HG02852 (cell line): ENCODE results near the gene TAF5.
"Not testable (repeated sequence)": the region's sequence is repeated elsewhere in the genome, so short reads cannot be mapped to it uniquely, and the experiment has no call there.

Experiments used
- ATAC-seq: cut with Tn5 transposase; IDR thresholded peaks from one replicate; pipeline ENCODE4 v1.9.1; 2021; ENCODE audit warnings: mild to moderate bottlenecking, moderate library complexity; ENCODE audit not compliant: unreplicated experiment

TAF5 gene

DNA sequence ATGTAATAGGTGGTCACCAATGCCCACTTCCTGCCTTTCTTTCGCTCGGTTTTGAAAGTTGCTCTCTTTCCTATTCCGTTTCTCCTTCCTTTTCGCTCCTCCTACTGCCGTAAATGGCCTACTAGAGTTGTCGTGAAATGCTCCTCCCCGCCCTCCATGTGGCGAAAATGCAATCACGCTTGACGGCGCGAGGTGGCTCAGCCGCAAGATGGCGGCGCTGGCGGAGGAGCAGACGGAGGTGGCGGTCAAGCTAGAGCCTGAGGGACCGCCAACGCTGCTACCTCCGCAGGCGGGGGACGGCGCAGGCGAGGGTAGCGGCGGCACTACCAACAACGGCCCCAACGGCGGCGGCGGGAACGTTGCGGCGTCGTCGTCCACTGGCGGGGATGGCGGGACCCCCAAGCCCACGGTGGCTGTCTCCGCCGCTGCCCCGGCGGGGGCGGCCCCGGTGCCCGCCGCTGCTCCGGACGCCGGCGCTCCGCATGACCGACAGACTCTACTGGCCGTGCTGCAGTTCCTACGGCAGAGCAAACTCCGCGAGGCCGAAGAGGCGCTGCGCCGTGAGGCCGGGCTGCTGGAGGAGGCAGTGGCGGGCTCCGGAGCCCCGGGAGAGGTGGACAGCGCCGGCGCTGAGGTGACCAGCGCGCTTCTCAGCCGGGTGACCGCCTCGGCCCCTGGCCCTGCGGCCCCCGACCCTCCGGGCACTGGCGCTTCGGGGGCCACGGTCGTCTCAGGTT, at the start of gene TAF5:
Gene TAF5, plus strand, starts transcription at position 195 of the 737 bp plus-strand sequence. Its CDS starts 14 bp downstream, at position 209.
- peak; percentile 47 for ATAC-seq

DNA sequence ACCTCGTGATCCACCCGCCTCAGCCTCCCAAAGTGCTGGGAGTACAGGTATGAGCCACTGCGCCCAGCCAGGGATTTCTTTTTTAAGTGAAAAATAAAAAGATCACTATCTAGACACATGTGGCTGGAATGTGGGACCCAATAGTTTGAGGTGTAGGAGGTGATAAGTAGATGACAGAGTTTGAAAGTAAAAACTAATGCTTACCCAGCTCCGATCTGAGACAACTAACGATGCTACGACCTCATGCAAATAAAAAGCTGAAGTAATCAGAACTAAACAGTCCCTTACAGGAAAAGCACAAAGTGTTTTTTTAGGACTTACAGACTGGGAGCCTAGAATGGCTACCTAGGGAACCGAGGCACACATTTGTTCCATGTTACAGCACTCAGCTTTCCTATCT, 39.9 kb upstream of the TAF5 start:
- no peak for ATAC-seq

DNA sequence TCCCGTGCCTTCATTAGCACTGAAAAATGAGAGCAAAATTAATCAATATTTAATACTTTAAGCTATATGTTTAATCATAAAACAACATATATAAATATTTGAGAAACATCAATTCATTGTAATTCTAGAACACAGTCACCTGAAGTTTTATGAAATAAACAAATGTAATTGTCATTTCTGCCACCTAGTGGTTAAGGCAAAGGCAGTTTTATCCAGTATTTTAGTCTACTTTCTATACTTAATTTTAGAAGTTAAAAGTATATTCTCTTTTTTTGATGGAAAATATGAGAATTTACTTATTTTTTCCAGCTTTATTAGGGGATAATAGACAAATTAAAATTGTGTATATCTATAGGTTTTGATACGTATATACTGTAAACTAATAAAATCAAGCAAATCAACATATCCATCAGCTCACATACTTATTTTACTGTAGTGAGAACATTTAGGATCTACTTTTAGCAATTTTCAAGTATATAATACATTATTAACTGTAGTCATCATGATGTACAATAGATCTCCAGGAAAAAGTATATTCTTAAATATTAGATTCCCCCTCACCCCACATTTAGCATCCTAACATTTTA, 33.7 kb upstream of the TAF5 start:
- ATAC-seq: no peak

DNA sequence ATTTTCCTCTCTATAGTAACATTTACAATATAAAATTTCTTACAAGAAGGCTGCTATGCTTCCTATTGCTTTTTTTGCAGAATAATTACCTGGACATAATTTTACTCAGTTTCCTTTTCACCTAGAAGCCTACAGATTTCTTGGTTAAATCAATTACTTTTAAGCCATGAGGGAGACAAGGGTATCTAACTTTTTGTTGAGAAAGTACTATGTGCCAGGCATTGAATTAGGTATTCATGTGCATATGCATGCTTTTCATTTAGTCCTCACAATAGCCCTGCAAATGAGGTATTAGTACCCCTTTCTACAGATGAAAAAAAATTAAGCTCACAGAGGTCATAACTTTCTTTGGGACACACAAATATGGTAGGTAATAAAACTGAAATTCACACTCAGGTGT, 33.2 kb upstream of the TAF5 start:
- ATAC-seq: no peak

DNA sequence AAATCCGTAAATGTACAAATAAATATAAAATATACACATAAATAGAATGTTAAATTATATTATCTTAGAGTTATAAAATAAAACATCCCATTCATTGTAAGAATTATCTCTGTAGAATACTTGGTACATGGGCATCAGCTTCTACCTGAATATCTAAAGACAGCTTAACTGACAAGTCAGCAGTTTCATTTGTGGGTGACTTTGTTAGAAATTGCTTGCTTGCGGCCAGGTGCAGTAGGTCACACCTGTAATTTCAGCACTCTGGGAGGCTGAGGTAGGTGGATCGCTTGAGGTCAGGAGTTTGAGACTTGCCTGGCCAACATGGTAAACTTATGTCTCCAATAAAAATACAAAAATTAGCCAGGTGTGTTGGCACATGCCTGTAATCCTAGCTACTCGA, 31.4 kb upstream of the TAF5 start:
- no peak for ATAC-seq

DNA sequence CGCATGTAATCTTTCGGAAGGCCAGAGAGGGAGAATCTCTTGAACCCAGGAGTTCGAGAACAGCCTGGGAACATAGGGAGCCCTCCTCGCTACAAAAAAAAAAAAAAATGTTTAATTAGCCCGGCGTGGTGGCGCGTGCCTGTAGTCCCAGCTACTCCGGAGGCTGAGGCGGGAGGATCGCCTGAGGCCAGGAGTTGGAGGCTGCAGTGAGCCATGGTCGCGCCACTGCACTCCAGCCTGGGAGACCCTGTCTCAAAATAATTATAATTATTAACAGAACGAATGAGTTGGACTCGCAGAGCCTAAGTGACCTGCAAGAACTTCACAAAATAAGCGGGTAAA, 17.6 kb upstream of the TAF5 start:
- no peak for ATAC-seq

DNA sequence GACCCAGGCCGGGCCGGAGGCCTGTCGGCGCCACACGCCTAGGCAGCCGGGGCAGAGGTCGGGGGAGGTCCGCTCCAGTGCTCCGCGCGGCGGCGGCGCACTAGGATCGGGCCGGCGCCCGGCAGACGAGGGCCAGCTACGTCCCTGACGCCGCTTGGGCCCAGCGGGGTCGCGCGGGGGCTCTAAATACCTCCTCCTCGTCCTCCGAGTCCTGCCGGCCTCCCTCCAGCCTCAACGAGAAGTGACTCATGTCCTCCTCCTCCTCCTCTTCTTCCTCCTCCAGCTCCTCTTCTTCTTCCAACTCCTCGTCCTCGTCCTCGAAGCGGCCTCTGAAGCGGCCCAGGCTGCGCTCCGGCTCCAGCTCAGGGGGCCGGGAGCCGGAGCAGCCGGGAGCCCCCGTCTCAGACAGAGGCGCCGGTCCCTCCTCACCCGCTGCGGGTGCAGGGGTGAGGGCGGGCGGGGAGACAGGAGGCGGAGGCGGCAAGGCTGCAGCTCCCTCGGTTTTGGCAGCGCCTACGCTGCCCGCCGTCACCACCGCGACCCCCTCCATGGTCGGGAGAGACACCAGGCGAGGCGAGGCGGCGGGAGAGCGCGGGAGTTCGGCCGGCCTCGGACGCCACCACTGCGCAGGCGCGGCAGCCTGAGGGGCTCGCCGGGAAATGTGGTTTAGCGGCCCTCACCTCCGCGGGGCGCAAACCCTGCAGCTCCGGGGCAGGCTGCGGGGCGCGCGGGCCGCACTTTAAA, 17.1 kb upstream of the TAF5 start, which contains the start of gene PCGF6:
Gene PCGF6, minus strand, starts transcription at position 624 of the 744 bp plus-strand sequence. Its CDS starts 74 bp downstream, at position 550.
- ATAC-seq: peak; percentile 77

DNA sequence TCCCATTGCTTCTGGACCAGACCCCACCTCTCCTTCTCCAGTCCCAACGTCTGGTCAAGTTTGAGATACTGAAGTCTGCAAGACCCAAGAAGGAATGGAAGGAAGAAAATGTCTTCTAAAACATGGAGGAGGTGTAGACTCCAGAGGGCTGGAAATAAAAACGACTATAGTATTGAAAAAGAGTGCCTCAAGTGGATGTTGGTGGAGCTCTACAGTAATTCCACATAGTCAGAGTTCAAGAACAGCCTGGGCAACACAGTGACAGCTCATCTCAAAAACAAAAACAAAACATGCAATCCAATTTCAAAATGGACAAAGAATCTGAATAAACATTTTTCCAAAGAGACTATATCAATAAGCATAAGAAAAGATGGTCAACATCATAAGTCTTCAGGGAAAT, 14.5 kb upstream of the TAF5 start:
- ATAC-seq: no peak

DNA sequence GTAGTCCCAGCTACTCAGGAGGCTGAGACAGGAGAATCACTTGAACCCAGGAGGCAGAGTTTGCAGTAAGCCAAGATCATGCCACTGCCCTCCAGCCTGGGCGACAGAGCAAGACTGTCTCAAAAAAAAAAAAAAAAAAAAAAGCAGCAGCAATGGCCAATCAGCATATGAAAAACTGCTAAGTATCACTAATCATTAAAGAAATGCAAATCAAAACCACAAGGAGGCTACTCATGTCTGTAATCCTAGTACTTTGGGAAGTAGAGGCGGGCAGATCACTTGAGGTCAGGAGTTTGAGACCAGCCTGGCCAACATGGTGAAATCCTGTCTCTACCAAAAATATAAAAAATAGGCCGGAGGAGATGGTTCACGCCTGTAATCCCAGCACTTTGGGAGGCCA, 13.2 kb upstream of the TAF5 start:
- ATAC-seq: not testable (repeated sequence)

DNA sequence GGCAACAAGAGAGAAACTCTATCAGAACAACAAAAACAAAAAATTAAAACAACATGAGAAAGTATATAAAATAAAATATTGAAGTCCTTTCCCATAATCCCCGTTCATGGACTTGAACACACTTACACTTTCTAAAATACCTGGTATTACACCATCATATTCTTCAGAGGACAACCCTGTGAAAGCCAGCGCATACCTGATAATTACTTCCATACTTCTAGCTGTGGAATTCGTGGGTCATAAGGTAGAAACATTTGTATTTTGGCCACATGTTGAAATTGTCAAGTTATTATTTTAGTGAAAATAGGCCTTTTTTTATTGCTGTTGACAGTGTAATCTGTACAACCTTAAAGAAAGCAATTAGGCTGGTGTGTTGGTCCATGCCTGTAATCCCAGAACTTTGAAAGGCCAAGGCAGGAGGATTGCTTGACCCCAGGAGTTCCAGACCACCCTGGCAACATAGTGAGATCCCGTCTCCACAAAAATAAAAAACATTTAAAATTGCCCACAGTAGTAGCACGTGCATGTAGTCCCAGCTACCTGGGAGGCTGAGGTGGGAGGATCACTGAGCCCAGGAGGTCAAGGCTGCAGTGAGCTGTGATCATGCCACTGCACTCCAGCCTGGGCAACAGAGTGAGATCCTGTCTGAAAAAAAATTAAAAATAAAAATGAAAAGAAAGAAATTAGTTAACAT, 11.7 kb upstream of the TAF5 start:
- no peak for ATAC-seq

DNA sequence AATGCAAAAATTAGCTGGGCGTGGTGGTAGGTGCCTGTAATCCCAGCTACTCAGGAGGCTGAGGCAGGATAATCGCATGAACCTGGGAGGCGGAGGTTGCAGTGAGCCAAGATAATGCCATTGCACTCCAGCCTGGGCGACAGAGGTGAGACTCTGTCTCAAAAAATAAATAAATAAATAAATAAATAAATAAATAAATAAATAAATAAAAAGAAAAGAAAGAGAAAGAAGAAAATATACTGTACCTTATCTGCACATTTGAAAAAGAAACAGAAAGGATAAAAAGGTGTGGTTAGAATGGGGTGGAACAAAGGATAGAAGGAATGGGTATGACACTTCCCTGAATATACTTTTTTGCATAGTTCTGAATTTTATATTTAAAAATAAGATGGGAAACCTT, 8.3 kb upstream of the TAF5 start:
- not testable (repeated sequence) for ATAC-seq

DNA sequence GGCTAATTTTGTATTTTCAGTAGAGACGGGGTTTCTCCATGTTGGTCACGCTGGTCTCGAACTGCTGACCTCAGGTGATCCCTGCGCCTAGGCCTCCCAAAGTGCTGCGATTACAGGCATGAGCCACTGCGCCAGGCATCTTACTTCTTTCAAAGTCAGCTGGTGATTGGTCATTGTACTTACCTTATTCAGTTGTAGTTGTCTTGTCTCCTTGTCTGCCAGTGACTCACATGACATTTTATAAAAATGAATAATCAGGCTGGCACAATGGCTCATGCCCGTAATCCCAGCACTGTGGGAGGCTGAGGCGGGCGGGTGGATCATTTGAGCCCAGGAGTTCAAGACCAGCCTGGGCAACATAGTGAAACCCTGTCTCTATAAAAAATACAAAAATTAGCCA, 7.0 kb upstream of the TAF5 start:
- ATAC-seq: not testable (repeated sequence)

DNA sequence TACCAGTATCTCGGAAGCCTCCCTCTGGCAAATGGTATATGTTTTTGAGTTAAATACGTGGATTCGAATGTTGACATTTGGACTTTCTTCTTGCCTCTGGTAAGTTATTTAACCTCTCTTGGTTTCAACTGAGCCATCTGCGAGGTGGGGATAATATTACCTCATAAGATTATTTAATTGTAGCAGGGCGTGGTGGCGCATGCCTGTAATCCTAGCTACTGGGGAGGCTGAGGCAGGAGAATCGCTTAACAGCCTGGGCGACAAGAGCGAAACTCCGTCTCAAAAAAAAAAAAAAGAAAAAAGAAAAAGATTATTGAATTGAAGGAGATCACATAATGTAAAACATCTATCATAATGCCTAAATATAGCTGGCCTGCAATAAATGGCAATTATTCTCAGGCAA, 396 bp upstream of the TAF5 start:
- ATAC-seq: no peak

DNA sequence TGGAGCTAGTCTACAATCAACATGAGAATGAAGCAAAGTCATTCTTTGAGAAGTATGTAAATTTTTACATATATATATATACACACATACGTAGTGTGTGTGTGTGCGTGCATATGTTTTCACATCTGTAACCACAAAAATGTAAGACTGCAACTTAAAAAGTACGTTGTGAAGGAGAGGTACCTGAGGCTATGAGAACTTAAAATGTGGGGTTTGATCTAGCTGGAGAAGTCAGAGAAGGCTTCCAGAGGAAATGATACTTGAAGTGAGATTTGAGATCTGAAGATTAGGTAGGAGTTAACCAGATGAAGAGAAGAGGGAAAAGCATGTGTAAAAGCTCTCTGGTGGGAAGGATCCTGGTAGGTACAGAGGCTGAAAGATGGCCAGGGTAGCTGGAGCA, 5.8 kb downstream of the TAF5 start:
- no peak for ATAC-seq

DNA sequence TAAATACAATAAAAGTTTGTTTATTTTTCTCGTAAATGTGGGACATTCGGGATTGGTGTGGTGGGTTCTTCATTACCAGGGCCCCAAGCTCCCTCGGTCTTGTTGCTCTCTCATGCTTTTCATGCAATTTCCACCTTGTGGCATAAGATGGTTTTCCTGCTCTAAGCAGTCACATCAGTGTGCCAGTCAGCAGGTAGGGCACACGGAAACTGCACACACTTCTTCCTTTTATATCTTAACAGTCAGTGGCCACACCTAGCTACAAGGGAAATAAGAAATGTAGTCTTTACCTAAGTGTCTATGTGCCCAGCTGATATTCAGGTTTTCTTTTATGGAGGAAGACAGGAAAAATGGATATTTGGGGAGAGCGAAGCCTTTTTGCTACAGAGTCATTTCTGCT, 6.5 kb downstream of the TAF5 start:
- ATAC-seq: no peak

DNA sequence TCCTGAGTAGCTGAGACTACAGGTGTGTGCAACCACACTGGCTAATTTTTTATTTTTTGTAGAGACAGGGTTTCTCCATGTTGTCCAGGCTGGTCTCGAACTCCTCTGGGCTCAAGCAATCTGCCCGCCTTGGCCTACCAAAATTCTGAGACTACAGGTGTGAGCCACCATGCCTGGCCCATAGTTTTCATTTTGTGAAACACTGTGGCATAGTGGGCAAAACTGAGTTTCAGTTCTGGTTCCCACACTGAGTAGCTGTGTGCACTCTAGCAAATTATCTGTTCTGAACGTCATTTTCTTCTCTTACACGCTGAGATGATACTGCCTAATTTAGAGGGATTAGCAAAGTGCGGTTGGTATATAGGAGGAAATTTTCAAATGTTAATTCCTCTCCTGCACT, 15.0 kb downstream of the TAF5 start:
- no peak for ATAC-seq

DNA sequence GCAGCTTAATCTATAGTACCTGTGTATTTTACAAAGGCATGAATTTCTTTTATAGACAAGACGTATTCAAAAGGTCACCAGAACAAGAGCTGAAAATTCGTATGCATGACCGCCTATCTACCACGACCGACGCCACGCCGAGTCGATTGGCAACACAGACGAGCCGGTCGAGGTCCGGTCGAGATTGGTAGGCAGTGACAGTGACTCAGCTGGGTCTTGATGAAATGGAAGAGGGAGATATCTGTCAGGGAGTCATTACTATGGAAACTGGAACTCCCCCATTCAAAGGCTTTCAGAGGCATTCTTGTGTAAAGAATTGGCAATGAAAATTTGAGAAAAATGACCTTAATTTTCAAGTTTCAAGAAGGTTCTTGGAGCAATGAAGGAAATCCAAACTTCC, 26.4 kb downstream of the TAF5 start:
- no peak for ATAC-seq

DNA sequence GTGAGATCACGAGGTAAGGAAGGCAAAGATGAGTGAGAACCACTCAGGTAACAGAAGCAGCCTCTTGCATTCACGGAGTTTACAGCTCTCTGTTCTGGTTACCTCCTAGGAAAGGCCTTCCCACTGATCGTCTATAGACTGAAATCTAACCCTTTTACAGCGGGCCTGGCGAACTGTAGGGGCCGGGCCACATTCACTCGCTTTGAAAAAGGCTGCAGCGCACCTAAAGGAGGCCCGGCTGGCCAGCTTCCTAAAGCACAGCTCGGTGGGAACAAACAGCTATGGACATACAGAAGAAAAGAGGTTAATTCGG, 27.9 kb downstream of the TAF5 start:
- ATAC-seq: no peak

DNA sequence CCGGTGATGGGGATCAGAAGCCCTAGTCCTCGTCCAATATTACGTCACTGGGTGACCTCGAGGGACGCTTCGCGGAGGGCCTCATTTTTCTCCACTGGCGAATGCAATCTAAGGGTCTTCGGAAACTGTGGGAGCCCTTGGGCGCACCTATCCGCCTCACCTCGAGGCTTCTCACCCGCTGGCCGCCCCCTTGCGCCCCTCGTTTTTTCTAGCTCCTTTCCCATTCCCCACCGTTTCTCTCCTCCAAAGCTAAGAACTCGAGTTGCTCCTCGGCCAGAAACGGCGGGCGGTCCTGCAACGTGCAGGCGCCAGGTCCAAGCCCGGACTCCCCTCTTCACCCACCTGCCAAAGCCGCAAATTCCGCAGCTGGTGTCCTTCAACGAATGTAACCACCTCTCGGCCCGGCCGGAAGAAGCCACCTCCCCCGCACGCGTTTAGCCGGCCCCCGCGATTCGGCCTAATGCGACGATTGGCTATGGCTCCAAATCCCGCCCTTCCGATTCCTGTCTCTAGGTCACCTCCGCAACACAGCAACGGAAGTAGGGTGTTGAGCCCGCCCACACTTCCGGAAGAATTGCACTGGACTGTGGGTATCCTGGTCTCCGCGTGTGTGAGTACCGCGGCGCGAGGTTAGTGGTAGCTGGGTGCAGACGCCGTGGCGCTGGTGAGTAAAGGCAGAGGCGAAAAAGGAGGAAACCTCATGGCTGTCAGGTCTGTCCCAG, 28.5 kb downstream of the TAF5 start, which contains the start of the genes ATP5MK and PDCD11:
Gene ATP5MK, minus strand, starts transcription at position 409 of the 722 bp plus-strand sequence. CDS start 4,018 bp downstream, outside the sequence.
Gene PDCD11, plus strand, starts transcription at position 560 of the 722 bp plus-strand sequence. CDS start 1,801 bp downstream, outside the sequence.
- ATAC-seq: peak; percentile 98

DNA sequence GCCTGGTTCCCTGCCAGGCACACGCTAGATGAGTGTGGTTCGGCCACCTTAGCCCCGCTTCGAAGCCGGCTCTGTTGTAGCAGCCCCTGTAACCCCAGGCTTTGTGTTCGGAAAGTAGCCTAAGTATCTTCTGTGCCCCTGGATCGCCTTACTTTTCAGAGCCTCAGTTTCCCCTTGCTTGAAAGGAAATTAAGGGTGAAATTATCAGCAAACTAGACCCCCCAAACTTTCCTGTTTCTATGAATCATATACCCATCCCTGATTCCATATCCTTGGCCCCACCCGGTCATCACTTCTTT, 29.0 kb downstream of the TAF5 start:
- ATAC-seq: peak; percentile 1
